ENCODE data around the gene NLRX1.
"Not testable (repeated sequence)": the region's sequence is repeated elsewhere in the genome, so short reads cannot be mapped to it uniquely, and the experiment has no call there.

The NLRX1 gene

DNA sequence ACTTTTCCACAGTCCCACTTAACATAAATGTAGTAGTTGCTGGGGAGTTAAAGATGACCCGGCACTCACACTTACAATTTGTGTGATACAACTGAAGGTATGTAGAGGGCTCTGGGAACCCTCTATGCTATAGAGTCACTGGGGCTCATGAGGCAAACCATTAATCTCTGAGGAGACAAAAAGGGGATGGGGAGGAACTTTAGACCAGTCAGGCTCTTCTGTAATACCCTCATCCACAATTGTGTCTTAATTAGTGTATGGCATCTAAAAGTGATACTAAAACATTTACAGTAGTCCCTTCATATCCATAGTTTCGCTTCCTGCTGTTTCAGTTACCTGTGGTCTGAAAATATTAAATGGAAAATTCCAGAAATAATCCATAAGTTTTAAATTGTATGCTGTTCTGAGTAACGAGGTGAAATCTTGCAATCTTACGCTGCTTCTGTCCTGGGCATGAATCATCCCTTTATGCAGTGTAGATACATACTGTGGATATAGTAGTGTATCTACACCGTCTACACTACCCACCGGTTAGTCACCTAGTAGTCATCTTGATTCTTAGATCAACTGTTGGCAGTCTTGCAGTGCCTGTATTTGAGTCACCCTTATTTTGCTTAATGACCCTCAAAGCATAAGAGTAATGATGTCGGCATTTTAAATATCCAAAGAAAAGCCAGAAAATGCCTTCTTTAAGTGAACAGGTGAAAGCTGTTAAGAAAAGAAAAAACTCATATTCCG lies 49.8 kb downstream of the NLRX1 start:
- DNase-seq: no peak

DNA sequence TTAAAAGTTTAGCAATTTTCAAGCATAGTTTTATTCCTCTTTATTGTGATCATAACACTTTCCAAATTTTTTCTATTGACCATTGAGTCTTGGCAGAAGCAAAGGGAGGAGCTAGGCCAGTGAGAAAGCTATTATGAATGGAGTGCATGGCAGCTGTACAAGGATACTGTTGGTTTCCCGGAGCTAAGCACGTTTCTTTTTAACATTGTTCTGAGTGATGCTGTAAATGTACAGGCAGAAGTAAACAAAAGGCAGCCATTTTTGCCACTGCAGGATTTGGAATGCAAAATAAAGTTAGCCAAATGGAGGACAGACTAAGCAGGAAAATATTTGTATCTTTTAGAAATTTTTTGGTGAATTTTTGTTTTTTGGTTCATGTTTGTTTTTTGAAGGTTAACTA lies 53.8 kb downstream of the NLRX1 start:
- DNase-seq: no peak

DNA sequence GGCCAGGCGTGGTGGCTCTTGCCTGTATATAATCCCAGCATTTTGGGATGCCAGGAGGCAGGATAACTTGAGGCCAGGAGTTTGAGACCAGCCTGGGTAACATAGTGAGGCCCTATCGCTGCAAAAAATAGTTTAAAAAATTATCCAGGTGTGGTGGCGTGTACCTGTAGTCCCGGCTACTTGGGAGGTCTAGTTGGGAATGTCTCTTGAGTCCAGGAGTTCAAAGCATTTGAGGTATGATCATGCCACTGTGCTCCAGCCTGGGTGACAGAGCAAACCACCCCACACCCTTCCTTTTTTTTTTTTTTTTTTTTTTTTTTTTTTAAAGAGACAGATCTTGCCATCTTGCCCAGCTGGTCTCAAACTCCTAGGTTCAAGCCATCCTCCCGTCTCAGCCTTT lies 54.4 kb downstream of the NLRX1 start:
- DNase-seq: no peak

DNA sequence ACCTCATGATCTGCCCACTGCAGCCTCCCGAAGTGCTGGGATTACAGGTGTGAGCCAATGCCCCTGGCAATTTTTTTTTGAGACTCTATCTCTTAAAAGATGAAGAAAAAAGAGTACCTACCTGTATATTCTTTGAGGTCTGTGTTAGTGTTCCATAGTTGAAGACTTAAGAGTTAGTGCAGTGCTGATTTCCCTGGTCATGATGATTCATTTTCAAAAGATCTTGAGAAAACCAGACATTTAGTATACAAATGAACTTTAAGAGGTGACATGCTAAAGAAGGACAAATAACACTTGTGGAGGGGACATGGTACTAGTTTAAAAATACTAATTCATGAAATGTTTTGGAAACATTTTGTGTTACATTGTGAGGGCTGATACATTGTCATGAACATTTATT lies 55.3 kb downstream of the NLRX1 start:
- no peak for DNase-seq

DNA sequence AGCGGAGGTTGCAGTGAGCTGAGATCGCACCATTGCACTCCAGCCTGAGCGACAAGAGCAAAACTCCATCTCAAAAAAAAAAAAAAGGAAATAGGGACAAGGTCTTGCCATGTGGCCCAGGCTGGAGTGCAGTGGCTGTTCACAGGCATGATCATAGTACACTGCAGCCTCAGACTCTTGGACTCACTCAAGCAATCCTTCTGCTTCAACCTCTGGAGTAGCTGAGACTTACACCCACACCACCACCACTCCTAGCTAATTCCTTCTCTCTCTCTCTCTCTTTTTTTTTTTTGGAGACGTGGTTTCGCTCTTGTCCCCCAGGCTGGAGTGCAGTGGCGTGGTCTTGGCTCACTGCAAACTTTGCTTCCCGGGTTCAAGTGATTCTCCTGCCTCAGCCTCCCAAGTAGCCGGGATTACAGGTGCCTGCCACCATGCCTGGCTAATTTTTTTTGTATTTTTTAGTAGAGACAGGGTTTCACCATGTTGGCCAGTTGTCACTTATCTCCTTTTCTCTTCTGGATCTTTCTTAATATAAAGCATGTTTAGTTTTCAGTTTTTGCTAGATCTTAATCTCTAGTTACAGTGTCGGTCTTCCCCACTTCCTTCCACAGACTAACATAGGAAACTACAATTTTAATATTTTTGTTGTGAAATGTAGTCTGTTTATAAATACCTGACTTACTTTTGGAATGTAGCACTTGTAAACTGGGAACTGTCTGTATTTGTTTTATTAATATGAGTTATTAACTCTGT lies 60.2 kb downstream of the NLRX1 start:
- DNase-seq: not testable (repeated sequence)

DNA sequence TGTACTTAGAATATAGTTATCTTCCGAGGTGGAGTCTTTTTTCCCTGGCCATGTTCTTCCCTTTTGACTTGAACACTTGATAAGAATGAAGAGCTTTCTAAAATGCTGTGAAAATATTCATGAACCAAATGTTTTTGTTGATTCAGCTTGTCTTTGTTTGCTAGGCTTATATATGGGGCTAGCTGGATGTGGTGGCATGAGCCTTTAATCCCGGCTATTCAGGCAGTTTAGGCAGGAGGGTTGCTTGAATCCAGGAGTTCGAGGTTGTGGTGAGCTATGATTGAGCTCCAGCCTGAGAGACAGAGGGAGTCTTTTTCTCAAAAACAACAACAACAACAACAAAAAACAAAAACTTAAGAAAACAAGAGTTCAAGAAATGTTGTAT lies 60.8 kb downstream of the NLRX1 start:
- DNase-seq: no peak

DNA sequence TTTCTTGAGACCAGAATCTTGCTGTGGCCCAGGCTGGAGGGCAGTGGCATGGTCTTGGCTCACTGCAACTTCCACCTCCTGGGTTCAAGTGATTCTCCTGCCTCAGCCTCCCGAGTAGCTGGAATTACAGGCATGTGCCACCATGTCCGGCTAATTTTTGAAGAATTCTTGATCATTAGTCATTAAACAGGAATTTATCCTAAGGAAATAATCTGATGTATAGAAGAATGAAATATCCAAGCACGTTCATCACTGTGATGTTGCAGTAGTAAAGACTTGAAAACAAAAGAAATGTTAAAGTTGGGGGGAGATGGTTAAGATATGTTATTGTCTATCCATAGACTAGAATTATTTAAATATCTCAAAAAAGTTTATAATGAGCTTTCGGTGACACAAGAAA lies 61.2 kb downstream of the NLRX1 start:
- DNase-seq: no peak

Data from activated effector memory CD4-positive, alpha-beta T cell treated with Interleukin-2 at 50 U/mL for 16 hours (primary cell).